ENCODE measurements around the gene MRPL37. TPM values are rescaled to one million over a fixed set of nuclear protein-coding genes. Genes with fewer than 3 reads are reported as not detected.
A peak's percentile ranks its signal among the peaks of the same experiment; 100 is the strongest.

The MRPL37 gene
- total RNA-seq, 1 donor from 2014 or later: 42.6 TPM

GRCh38 chr1:54156986-54157385 is 43.0 kb upstream of the MRPL37 start:
- TF ChIP-seq, protein P1, sequence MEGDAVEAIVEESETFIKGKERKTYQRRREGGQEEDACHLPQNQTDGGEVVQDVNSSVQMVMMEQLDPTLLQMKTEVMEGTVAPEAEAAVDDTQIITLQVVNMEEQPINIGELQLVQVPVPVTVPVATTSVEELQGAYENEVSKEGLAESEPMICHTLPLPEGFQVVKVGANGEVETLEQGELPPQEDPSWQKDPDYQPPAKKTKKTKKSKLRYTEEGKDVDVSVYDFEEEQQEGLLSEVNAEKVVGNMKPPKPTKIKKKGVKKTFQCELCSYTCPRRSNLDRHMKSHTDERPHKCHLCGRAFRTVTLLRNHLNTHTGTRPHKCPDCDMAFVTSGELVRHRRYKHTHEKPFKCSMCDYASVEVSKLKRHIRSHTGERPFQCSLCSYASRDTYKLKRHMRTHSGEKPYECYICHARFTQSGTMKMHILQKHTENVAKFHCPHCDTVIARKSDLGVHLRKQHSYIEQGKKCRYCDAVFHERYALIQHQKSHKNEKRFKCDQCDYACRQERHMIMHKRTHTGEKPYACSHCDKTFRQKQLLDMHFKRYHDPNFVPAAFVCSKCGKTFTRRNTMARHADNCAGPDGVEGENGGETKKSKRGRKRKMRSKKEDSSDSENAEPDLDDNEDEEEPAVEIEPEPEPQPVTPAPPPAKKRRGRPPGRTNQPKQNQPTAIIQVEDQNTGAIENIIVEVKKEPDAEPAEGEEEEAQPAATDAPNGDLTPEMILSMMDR (IDR thresholded peaks at IDR 0.05; ENCODE audit: insufficient read depth, low read length, severe bottlenecking): no peak
- no peak overlapping the region for H3K4me3 ChIP-seq (ENCODE audit: low read depth, low read length)
- DNase-seq (ENCODE audit: low read depth) (no peak), FAIRE-seq (no peak)
- peaks cover 2% of the 10 kb centered on the region for H3K27me3 ChIP-seq (ENCODE audit: control insufficient read depth, insufficient read depth, low read length)
- no peaks in the 10 kb centered on the region for H3K36me3 ChIP-seq (ENCODE audit: control insufficient read depth, insufficient read depth, low read length)

GRCh38 chr1:54157401-54157800 is 42.6 kb upstream of the MRPL37 start:
- no peak overlapping the region for H3K4me3 ChIP-seq (ENCODE audit: low read depth, low read length)
- DNase-seq (ENCODE audit: low read depth): no peak
- FAIRE-seq: peak; percentile 50
- no peaks in the 10 kb centered on the region for H3K36me3 ChIP-seq (ENCODE audit: control insufficient read depth, insufficient read depth, low read length)
- peaks cover 2% of the 10 kb centered on the region for H3K27me3 ChIP-seq (ENCODE audit: control insufficient read depth, insufficient read depth, low read length)
- TF ChIP-seq, protein P1 (IDR thresholded peaks at IDR 0.05; ENCODE audit: insufficient read depth, low read length, severe bottlenecking): no peak

DNA sequence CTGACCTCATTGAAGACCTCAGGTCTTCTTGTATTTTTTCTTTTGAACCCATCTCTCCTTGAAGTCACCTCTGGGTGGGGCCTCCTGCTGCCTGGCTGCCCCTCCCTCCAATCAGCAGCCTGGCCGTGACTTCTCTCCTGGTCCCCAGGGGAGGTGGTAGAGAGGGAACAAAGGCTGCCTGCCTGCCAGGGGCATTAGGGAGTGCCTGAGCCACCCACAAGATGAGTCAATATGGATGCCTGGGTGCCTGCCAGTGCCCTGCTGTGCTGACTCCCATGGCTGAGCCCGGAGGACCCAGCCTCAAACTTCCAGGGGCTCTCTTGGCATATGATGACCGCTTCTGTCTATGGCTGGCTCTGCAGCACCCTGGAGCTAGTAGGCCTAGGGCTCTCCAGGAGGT is 41.9 kb upstream of the MRPL37 start:
- no peak for FAIRE-seq
- Histone ChIP-seq H3K4me3 (ENCODE audit: low read depth, low read length) (no peak overlapping the region), H3K36me3 (ENCODE audit: control insufficient read depth, insufficient read depth, low read length) (no peaks in the 10 kb centered on the region), H3K27me3 (ENCODE audit: control insufficient read depth, insufficient read depth, low read length) (peaks cover 2% of the 10 kb centered on the region)
- peak; percentile 66 for DNase-seq (ENCODE audit: low read depth)
- TF ChIP-seq, protein P1 (IDR thresholded peaks at IDR 0.05; ENCODE audit: insufficient read depth, low read length, severe bottlenecking): no peak

DNA sequence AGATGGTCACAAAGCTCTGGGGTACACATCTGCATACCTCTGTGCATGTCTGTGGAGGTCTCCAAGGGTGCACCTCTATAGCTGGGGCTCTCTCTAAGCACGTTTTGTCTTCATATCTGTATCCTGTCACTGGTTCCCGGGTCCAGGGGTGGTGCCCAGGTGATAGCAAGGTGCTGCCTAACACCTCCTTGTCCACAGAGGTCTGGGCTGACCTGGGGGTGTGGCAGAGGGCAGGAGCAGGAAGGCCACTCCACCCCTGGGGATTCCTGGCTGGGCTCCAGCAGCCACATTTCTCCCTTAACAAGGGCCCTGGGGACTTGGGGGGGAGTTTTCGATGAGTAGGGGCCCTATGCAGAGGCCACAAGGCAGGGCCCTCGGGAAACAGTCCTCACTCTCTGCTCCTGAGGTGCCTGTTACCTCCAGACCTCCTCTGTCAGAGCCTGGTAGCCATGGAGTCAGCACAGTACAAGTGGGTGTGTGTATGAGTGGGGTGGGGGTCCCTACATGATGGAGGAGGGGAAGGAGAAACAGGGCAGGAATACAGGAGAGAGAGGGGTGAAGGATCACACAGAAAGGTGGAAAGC is 40.1 kb upstream of the MRPL37 start:
- DNase-seq (ENCODE audit: low read depth): no peak
- H3K4me3 ChIP-seq (ENCODE audit: low read depth, low read length): no peak overlapping the region
- no peak for FAIRE-seq
- TF ChIP-seq, protein P1 (IDR thresholded peaks at IDR 0.05; ENCODE audit: insufficient read depth, low read length, severe bottlenecking): no peak
- no peaks in the 10 kb centered on the region for H3K36me3 ChIP-seq (ENCODE audit: control insufficient read depth, insufficient read depth, low read length)
- peaks cover 2% of the 10 kb centered on the region for H3K27me3 ChIP-seq (ENCODE audit: control insufficient read depth, insufficient read depth, low read length)

DNA sequence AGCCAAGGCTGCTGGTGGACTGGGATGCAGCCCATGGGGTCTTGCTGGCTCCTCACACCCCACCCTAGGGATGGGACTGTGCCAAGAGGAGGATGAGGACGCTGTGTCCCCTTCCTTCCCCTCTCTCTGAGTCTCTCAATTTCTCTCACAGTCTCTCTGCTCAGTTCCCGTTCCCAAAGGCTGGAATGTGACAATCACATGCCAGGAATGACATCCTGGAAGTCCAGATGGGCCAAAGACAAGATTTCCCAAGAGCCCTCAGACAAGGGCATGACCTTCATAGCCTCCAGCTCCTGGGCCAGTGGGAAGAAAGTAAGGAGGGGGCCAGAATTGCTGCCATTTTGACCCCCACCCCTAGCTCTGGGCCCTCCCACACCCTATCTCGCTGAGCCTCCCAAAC is 39.6 kb upstream of the MRPL37 start:
- DNase-seq (ENCODE audit: low read depth): no peak
- Histone ChIP-seq H3K4me3 (ENCODE audit: low read depth, low read length) (no peak overlapping the region), H3K36me3 (ENCODE audit: control insufficient read depth, insufficient read depth, low read length) (no peaks in the 10 kb centered on the region), H3K27me3 (ENCODE audit: control insufficient read depth, insufficient read depth, low read length) (peaks cover 2% of the 10 kb centered on the region)
- no peak for FAIRE-seq
- TF ChIP-seq, protein P1 (IDR thresholded peaks at IDR 0.05; ENCODE audit: insufficient read depth, low read length, severe bottlenecking): no peak

Measured in bronchial epithelial cell (primary cell).